HepG2 (cell line): ENCODE results near the gene TMX2. TPM values are rescaled to one million over a fixed set of nuclear protein-coding genes. Genes with fewer than 3 reads are reported as not detected.

ENCODE experiments used
- CENPT ChIP-seq: sonication (generic); formaldehyde crosslinking; IDR thresholded peaks from 2 replicates; pipeline ENCODE4 v1.8.0; 2022; ENCODE audit warnings: low read depth, mild to moderate bottlenecking, moderate library complexity, missing genetic modification reagents
- CHD4 ChIP-seq: fragments of 200-600 bp; sonication (generic); IDR thresholded peaks from 2 replicates; pipeline ENCODE4 v1.7.0; 2017; ENCODE audit warnings: mild to moderate bottlenecking, low read length, borderline replicate concordance
- KAT7 ChIP-seq: IDR thresholded peaks from 2 replicates; pipeline ENCODE4 v1.6.1; 2018; ENCODE audit warnings: borderline replicate concordance, missing compliant biosample characterization
- MLX ChIP-seq: IDR thresholded peaks from 2 replicates; pipeline ENCODE4 v1.6.1; 2016
- NFAT5 ChIP-seq: sonication (generic); formaldehyde crosslinking; IDR thresholded peaks from 2 replicates; pipeline ENCODE4 v1.4.0; 2020; ENCODE audit warnings: missing genetic modification reagents
- NFIC ChIP-seq: IDR thresholded peaks from 2 replicates; pipeline ENCODE4 v1.6.1; 2012; ENCODE audit warnings: mild to moderate bottlenecking, low read length, inconsistent platforms
- POGZ ChIP-seq: sonication (generic); formaldehyde crosslinking; IDR thresholded peaks from 2 replicates; pipeline ENCODE4 v1.4.0; 2020; ENCODE audit warnings: mild to moderate bottlenecking, missing genetic modification reagents
- SPEN ChIP-seq: sonication (generic); formaldehyde crosslinking; IDR thresholded peaks from 2 replicates; pipeline ENCODE4 v1.5.1; 2020; ENCODE audit warnings: low read depth, mild to moderate bottlenecking, missing genetic modification reagents
- STAT6 ChIP-seq: sonication (generic); formaldehyde crosslinking; IDR thresholded peaks from 2 replicates; pipeline ENCODE4 v1.4.0; 2020; ENCODE audit warnings: missing genetic modification reagents, mild to moderate bottlenecking, borderline replicate concordance
- TRIM22 ChIP-seq: fragments of 450-650 bp; IDR thresholded peaks from 2 replicates; pipeline ENCODE4 v1.6.1; 2017
- XRCC5 ChIP-seq: fragments of 200-400 bp; formaldehyde crosslinking; optimal IDR thresholded peaks from 2 replicates; pipeline ENCODE3; 2017; ENCODE audit warnings: mild to moderate bottlenecking, low read length
- ZNF17 ChIP-seq: sonication (generic); formaldehyde crosslinking; IDR thresholded peaks from 2 replicates; pipeline ENCODE4 v1.5.0; 2020; ENCODE audit warnings: mild to moderate bottlenecking, missing genetic modification reagents
- ZNF205 ChIP-seq: IDR thresholded peaks from 2 replicates; pipeline ENCODE4 v1.6.1; 2018; ENCODE audit warnings: missing biosample characterization, missing genetic modification reagents
- ZNF674 ChIP-seq: sonication (generic); formaldehyde crosslinking; IDR thresholded peaks from 2 replicates; pipeline ENCODE4 v1.5.0; 2020; ENCODE audit warnings: low read depth, mild to moderate bottlenecking, missing genetic modification reagents
- ZNF788 ChIP-seq: sonication (generic); formaldehyde crosslinking; IDR thresholded peaks from 2 replicates; pipeline ENCODE4 v1.5.0; 2020; ENCODE audit warnings: mild to moderate bottlenecking, missing genetic modification reagents, borderline replicate concordance
- ZNF800 ChIP-seq: sonication (generic); formaldehyde crosslinking; IDR thresholded peaks from 2 replicates; pipeline ENCODE4 v1.4.0; 2020; ENCODE audit warnings: missing genetic modification reagents
- polyA plus RNA-seq, 8 experiments: library from polyadenylated mRNA; depleted of rRNA in 3 of 8; stranded (reverse) in 7 of 8; unstranded in 1 of 8; fragments of >200 nt; fragmentation: Illumina TruSeq in 4 of 8; extraction: Trizol in 4 of 8; gene quantifications; 2 replicates each; pipeline versions ENCODE4 v1.2.1 to v1.2.3, GENCODE V29; 2011 to 2016; ENCODE audit warnings: low read depth in 4 of 8, missing spikeins in 1 of 8, mixed read lengths in 1 of 8; ENCODE audit not compliant: insufficient read depth in 1 of 8
- total RNA-seq, 5 experiments: library from RNA; depleted of rRNA; stranded (reverse); fragments of >200 nt; fragmentation: Illumina TruSeq; extraction: Trizol; gene quantifications; 2 replicates each; pipeline ENCODE4 v1.2.3, GENCODE V29; 2016; ENCODE audit warnings: low read depth in 1 of 5

TMX2 gene
- total and polyA plus RNA-seq, 2 of the 13 experiments (the other 11 are each of a cell fraction or from before 2014, with no cell fraction given) = 84.5 to 129 TPM

GRCh38 chr11:57741132-57742086 is 29.0 kb downstream of the TMX2 start, which contains the start of gene SELENOH (continued):
- no peak for TF ChIP-seq ZNF17
- TF ChIP-seq NFIC = no peak
- peak; percentile 86 for TF ChIP-seq POGZ (CRISPR knock-in tag)
- TF ChIP-seq ZNF674 = no peak
- TF ChIP-seq TRIM22 = no peak
- peak; percentile 96 for TF ChIP-seq ZNF788 (CRISPR knock-in tag)
- TF ChIP-seq ZNF800 (CRISPR knock-in tag) = no peak
- TF ChIP-seq NFAT5 = no peak
- TF ChIP-seq KAT7 (CRISPR knock-in tag) = peak; percentile 51; the same call in 1 of the 2 replicates
- TF ChIP-seq XRCC5 = peak; percentile 93
- TF ChIP-seq SPEN (CRISPR knock-in tag) = peak; percentile 79
- TF ChIP-seq CHD4 = no peak
- TF ChIP-seq MLX (CRISPR knock-in tag) = no peak
- TF ChIP-seq ZNF205 = peak; percentile 69; the same call in 1 of the 2 replicates
- TF ChIP-seq STAT6 = no peak
- TF ChIP-seq CENPT (CRISPR knock-in tag) = 0 out of 2 replicates have a peak, but pooled peaks have one; percentile 70
